Motor neuron (in vitro differentiated cells): ENCODE measurements around the gene TLE3. TPM values are rescaled to one million over a fixed set of nuclear protein-coding genes. Genes with fewer than 3 reads are reported as not detected.

Experiments used
- ATAC-seq, 8 experiments: fragments of 200-7000 bp; cut with Tn5 transposase; replicated peaks in 6 of 8; 2 replicates each; pipeline ENCODE4 v1.8.0; 2021; ENCODE audit warnings: mild to moderate bottlenecking in 8 of 8, moderate library complexity in 8 of 8
- H3K27ac ChIP-seq, 2 donors: fragments of 250-450 bp; sonication (Bioruptor Pico); 2 replicates each; pipeline ENCODE4 v1.9.0; 2021; ENCODE audit warnings: antibody characterized with exemption in 2 of 2, mild to moderate bottlenecking in 2 of 2, moderate library complexity in 1 of 2
- H3K4me1 ChIP-seq, 2 donors: fragments of 250-450 bp; sonication (Bioruptor Pico); replicated peaks in 1 of 2; 2 replicates each; pipeline ENCODE4 v1.6.1; 2021; ENCODE audit warnings: antibody characterized with exemption in 2 of 2, mild to moderate bottlenecking in 2 of 2, moderate library complexity in 1 of 2
- H3K4me3 ChIP-seq, 5 donors: fragments of 250-450 bp; sonication (Bioruptor Pico); 2 replicates each; pipeline ENCODE4 v1.9.0; 2021; ENCODE audit warnings: antibody characterized with exemption in 5 of 5, mild to moderate bottlenecking in 5 of 5, moderate library complexity in 4 of 5
- WGBS, 10 experiments: fragments of 450-650 bp; shearing (Covaris generic); methylation state at CpG; one replicate each; pipeline ENCODE4 v1.0.0; 2022; 5-methylcytosine and 5-hydroxymethylcytosine counted together
- in situ Hi-C, 9 experiments: fragments of 400-800 bp; cut with MboI; loops; one replicate each; pipeline ENCODE4 v1.15.0; 2021; ENCODE audit warnings: low sequenced_read_pairs in 9 of 9, low pct_unique_long_range_greater_than_20kb in 2 of 9; ENCODE audit not compliant: unreplicated experiment in 9 of 9
- total RNA-seq, 8 experiments: library from RNA; unstranded; fragments of 300-600 nt; gene quantifications; 2 replicates each; pipeline versions ENCODE4 v1.2.3 to v1.2.4, GENCODE V29; 2022

The TLE3 gene
- total RNA-seq, 8 experiments from 2014 or later = 28.2 to 103 (median 52.5) TPM

DNA sequence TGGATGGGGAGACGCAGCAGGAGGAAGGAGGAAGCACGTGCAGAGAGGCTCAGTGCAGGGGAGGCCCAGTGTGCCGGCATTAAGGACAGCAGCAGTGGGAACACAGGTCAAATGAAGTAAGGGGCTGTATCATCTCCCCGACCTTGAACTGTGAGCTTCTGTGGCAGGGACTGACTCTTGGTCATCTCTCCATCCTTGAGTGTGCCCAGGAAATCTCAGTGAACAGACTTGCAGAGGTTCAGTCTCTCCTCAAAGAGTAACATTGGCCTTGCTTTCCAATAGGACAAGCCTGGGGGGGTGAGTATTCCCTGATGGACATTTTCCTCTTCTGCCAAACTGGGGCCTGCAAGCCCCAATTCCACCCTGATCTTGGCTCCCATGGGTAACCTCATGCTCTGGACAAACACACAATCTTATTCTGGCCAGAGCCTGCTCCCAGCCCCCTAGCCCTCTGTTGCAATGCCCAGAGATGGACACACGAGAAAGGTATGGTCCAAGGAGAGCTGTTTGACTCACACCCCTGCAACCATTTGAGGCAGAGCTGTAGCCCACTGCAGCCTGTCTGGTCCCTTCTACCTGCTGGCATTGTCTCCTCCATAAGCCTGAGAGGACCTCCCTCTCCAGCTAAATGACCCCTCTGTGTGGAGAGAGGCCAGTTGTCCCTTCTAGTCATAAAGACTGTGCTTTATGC, 50.9 kb downstream of the TLE3 start:
- ATAC-seq = peak in 1 of 8 experiments; percentile 9
- in situ Hi-C loops = loop anchor here in 1 of 9 experiments (25.0 kb wide), 1 partner anchor 535 kb away; no protein-coding TSS in a partner anchor
- 75 to 100% (median 80%) methylated on average over 1 to 3 of the region's 5 CpGs; no CpG with 5 or more reads in 5 of the 10 experiments for WGBS, 10 experiments
- peaks cover 52 to 54% of the 10 kb centered on the region in 2 donors for H3K4me1 ChIP-seq
- no peak overlapping the region for H3K27ac ChIP-seq
- H3K4me3 ChIP-seq = no peak overlapping the region

DNA sequence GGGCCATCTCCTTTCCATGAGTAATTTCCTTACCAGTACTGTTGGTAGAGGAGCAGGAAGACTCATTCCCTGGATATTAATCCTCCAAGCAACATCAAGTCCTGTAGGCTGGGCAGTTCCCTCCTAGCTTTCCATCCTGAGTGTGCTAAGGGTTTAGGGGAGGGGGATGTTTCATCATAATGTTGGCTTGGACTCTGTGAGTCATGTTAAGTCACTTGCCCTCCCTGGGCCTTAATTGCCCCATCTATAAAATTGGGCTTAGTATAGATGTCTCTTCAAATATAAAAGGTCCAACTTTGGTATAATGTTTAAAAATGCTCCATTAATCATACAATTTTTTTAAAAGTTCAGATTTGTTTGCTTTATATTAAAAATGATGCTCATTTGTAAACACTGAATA, 52.7 kb downstream of the TLE3 start:
- H3K4me3 ChIP-seq = no peak overlapping the region
- peak in 1 of 8 experiments; percentile 4 for ATAC-seq
- peaks cover 40 to 41% of the 10 kb centered on the region in 2 donors for H3K4me1 ChIP-seq
- no peak overlapping the region for H3K27ac ChIP-seq
- in situ Hi-C loops = loop anchor here in 1 of 9 experiments (25.0 kb wide), 1 partner anchor 533 kb away; no protein-coding TSS in a partner anchor

DNA sequence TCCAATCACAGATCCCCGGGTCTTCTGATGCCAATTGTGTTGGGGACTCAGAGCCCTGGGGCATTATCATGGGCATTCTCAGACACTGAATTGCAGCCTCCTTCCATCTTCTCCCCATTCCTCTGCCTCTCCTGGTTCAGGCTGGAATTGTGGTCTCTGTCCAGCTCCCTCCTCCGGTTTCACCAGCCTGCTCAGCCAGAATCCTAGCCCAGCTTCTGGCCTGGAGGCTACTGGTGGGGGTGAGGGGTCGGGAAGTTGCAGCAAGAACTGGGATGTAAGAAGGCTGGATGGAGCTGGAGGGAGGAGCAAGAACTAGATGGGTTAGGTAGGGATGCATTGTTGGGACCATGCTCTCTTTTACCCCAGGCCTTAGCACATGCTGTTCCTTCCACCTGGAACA, 53.5 kb downstream of the TLE3 start:
- WGBS, 10 experiments = 67 to 100% (median 100%) methylated on average over 1 to 2 of the region's 3 CpGs; no CpG with 5 or more reads in 4 of the 10 experiments
- no peak overlapping the region for H3K27ac ChIP-seq
- ATAC-seq = peak in 1 of 8 experiments; percentile 22
- no peak overlapping the region for H3K4me3 ChIP-seq
- in situ Hi-C loops = loop anchor here in 1 of 9 experiments (25.0 kb wide), 1 partner anchor 532 kb away; no protein-coding TSS in a partner anchor
- H3K4me1 ChIP-seq = peaks cover 32 to 36% of the 10 kb centered on the region in 2 donors

DNA sequence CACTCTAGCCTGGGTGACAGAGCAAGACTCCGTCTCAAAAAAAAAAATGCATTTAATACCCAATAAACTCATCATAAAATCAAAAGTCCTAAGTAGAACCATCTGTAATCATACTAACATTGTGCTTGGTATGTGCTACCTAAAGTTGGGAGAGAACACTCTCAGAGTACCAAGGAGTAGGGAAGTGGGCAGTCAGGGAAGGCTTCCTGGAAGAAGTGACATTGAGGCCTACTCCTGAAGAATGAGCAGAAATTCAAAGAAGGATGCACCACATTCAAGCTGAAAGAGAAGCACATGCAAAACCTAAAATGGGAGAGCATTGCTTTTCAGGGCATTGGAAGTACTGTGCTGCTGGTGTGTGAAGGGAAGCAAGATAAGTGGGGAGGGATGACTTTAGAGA, 54.1 kb downstream of the TLE3 start:
- ATAC-seq = peak in 1 of 8 experiments; percentile 3
- 100% methylated on average over 1 of the region's 1 CpG; no CpG with 5 or more reads in 7 of the 10 experiments for WGBS, 10 experiments
- Histone ChIP-seq H3K27ac (no peak overlapping the region), H3K4me3 (no peak overlapping the region), H3K4me1 (peaks cover 29 to 33% of the 10 kb centered on the region in 2 donors)
- in situ Hi-C loops = loop anchor here in 1 of 9 experiments (25.0 kb wide), 1 partner anchor 531 kb away; no protein-coding TSS in a partner anchor

DNA sequence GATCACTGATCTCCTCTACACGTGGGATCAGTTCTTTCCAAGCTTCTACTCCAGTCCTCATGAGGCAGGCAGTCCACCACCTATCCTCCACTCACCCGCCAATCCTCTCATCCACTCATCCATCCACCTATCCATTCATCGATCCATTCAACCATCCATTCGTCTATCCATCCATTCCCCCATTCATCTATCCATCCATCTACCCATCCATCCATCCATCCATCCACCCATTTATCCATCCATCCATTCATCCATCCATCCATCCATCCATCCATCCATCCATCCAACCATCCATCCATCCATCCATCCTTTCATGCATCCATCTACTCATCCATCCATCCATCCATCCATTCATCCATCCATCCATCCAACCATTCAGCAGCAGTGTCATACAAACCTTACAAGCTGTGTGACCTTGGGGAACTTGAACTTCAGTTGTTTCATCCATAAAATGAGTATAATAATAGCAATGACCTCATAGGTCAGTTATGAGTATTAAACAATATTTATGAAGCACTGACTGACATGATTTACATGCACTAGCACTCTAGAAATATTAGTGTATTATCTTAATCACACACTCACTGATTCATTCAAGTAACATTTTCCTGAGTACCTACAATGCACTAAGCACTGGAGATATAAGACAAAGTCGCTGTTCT, 55.0 kb downstream of the TLE3 start:
- in situ Hi-C loops = loop anchor here in 1 of 9 experiments (25.0 kb wide), 1 partner anchor 530 kb away; no protein-coding TSS in a partner anchor
- WGBS, 10 experiments = 75 to 100% (median 91%) methylated on average over 1 to 5 of the region's 5 CpGs
- ATAC-seq = no peak

DNA sequence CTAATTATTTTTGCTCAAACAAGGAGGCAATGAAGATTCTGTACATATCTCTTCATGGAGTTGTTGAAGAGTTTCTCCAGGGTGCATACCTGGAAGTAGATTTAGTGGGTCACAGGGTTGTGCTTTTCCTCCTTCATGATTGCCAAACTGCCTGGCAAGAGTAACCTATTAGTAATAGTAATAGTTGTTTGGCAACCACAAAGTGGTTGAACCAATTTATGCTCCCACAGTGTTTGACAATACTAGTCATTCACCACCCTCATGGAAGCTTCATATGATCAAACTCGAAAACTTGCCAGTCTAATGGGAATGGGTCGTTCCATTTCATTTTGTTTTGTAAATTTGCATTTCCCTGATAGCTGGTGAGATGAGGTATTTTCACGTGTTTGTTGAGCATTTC, 57.8 kb downstream of the TLE3 start:
- 69 to 93% (median 89%) methylated on average over 1 to 3 of the region's 3 CpGs; no CpG with 5 or more reads in 1 of the 10 experiments for WGBS, 10 experiments
- H3K4me1 ChIP-seq = peaks cover 16 to 19% of the 10 kb centered on the region in 2 donors
- in situ Hi-C loops = loop anchor here in 1 of 9 experiments (25.0 kb wide), 1 partner anchor 528 kb away; no protein-coding TSS in a partner anchor
- H3K27ac ChIP-seq = no peak overlapping the region
- no peak for ATAC-seq
- H3K4me3 ChIP-seq = no peak overlapping the region

More for the DNA sequence above, 55.0 kb downstream of the TLE3 start:
- Histone ChIP-seq H3K4me3 (no peak overlapping the region), H3K27ac (no peak overlapping the region), H3K4me1 (peaks cover 22 to 26% of the 10 kb centered on the region in 2 donors)

DNA sequence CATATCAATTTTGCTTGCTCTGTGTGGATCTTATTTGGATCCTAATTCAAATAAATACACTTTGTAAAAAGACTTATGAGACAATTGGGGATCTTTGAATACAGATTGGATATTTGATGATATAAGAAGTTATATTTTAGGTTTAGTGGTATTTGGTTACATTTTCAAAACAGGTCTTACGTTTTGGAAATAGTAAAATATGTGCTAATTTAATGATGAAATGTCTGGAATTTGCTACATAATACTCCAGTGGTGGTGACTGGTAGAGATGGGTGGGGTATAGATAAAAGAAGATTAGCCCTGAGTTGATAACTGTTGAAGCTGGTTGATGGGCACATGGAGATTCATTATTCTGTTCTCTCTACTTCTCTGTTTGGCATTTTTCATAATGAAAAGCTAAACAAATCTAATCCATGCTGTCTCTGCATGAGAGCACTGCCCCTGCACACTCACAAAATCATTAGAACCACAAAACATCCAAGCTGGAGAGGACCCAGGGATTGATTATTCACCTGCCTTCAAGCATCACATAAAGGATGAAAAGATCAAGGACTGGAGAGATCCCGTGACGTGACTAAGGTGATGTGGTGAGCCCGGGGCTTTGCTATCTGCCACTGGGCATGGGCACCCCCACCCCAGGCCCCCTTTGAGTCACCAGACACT, 58.9 kb downstream of the TLE3 start:
- 0 to 80% (median 68%) methylated on average over 1 to 4 of the region's 4 CpGs; no CpG with 5 or more reads in 1 of the 10 experiments for WGBS, 10 experiments
- ATAC-seq = no peak
- in situ Hi-C loops = loop anchor here in 1 of 9 experiments (25.0 kb wide), 1 partner anchor 527 kb away; no protein-coding TSS in a partner anchor
- Histone ChIP-seq H3K4me3 (no peak overlapping the region), H3K27ac (no peak overlapping the region), H3K4me1 (peaks cover 26 to 30% of the 10 kb centered on the region in 2 donors)

DNA sequence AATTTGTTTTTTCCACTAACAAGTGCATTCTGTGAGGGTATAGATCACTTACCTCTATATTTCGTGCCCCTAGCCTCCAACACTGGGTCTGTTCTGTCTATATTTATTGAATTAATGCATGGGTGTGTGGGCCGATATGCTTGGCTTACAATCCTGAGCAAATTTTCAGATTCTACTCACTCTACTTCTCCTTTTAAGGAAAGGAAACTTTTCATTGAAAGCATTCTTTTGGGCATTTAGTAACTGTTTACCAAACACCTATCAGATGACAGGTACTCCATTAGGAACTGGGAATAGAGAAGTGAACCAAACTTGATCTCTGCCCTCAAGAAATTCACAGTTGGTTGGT, 60.5 kb downstream of the TLE3 start:
- in situ Hi-C loops = loop anchor here in 1 of 9 experiments (25.0 kb wide), 1 partner anchor 525 kb away; no protein-coding TSS in a partner anchor
- WGBS, 10 experiments = 71 to 100% (median 93%) methylated on average over 1 to 2 of the region's 2 CpGs; no CpG with 5 or more reads in 2 of the 10 experiments

DNA sequence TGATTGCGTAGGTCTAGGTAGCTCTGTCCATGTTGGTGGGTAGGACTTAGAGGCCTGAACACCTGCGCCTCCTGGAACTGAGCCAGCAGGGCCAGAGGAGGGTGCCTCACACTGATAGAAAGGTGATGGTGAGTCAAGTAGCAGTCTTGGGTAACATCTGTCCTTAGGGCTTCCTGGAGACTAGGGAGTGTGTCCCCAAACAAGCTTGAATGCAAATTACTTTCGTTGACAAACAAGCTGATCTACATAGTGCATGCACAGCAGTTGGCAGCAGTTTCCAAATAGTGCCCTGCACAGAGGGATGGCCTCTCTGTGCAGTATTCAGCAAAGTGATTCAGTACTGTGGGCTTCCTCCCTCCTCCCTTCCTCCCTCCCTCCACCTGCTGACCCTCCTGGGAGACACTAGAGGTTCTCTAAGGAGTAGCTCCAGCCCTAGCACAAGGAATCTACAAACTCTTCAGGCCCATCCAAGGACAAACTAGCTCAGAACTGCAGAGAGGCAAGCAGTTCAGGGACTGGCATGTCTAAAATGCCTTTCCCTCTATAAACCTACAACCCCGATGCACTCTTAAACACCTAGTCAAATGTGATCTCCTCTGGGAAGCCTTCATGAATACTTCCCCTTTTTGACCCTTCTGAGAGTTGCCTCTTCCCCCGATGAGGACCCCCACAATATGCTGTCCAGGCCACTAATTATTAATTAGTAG, 61.0 kb downstream of the TLE3 start:
- peak in 3 of 8 experiments; percentile 31 to 70 (median 39) for ATAC-seq
- no peak overlapping the region for H3K27ac ChIP-seq
- in situ Hi-C loops = loop anchor here in 1 of 9 experiments (25.0 kb wide), 1 partner anchor 524 kb away; no protein-coding TSS in a partner anchor
- WGBS, 10 experiments = 57 to 100% (median 72%) methylated on average over 1 to 4 of the region's 5 CpGs; no CpG with 5 or more reads in 3 of the 10 experiments
- H3K4me3 ChIP-seq = no peak overlapping the region
- H3K4me1 ChIP-seq = peaks cover 40 to 42% of the 10 kb centered on the region in 2 donors

More for the DNA sequence above, 60.5 kb downstream of the TLE3 start:
- Histone ChIP-seq H3K4me3 (no peak overlapping the region), H3K4me1 (peaks cover 40 to 42% of the 10 kb centered on the region in 2 donors), H3K27ac (no peak overlapping the region)
- no peak for ATAC-seq

DNA sequence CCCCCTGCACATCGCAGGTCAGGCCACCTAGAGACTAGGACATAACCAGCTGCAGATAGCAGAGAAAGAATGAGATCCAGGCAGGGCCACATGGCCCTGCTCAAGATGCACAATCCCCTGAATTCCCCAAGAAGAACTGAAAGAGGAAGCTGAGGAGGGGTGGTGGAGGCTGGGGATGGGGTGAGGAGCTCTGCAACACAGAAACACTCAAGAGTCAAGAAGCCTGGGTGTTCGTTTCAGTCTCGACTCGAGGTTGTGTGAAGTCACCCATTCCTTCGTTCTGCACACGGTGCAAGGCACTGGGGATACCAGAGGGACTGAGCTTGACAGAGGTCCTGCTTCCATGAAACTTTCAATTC, 62.0 kb downstream of the TLE3 start:
- no peak overlapping the region for H3K4me3 ChIP-seq
- H3K4me1 ChIP-seq = peaks cover 40 to 42% of the 10 kb centered on the region in 2 donors
- in situ Hi-C loops = loop anchor here in 1 of 9 experiments (25.0 kb wide), 1 partner anchor 523 kb away; no protein-coding TSS in a partner anchor
- ATAC-seq = no peak
- no peak overlapping the region for H3K27ac ChIP-seq
- WGBS, 10 experiments = 65 to 92% (median 78%) methylated on average over 2 to 6 of the region's 6 CpGs; no CpG with 5 or more reads in 6 of the 10 experiments

DNA sequence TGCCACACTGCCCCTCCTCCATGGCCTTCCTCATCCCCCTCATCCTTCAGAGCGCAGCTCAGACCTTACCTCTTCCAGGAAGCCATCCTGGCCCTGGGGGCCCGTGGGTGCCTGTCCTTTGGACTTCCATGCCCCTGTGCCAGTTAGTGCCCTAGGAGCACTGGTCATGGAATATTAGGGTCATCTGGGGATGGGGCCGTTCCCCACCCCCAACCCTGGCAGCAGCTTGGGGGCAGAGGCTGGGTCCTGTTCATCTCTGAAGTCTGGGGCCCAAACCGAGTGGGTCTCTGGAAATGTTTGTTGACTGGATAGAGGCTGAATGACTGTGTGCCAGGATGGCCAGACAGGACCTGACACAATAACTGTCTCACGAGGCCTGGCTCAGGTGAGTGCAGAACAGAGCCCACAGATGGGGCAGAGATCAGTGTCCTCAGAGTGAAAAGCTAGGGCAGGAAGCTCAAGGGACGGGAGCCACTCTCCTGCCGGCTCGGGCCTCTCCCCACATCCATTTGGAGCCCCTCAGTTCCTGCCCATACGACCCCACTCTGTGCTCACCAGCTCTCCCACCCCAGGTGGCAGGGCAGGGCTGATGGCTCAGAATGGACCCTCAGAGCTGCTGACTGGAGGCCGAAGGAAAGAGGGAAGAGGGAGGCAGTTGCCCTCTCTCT, 62.5 kb downstream of the TLE3 start:
- Histone ChIP-seq H3K27ac (no peak overlapping the region), H3K4me3 (no peak overlapping the region), H3K4me1 (peaks cover 40 to 42% of the 10 kb centered on the region in 2 donors)
- 60 to 100% (median 96%) methylated on average over 1 to 5 of the region's 10 CpGs; no CpG with 5 or more reads in 4 of the 10 experiments for WGBS, 10 experiments
- in situ Hi-C loops = loop anchor here in 1 of 9 experiments (25.0 kb wide), 1 partner anchor 523 kb away; no protein-coding TSS in a partner anchor
- no peak for ATAC-seq
